GM21447 (cell line): Measurements from ENCODE around the gene FBRSL1.

ENCODE experiments used
- ATAC-seq: cut with Tn5 transposase; IDR thresholded peaks from one replicate; pipeline ENCODE4 v1.9.1; 2021; ENCODE audit not compliant: unreplicated experiment

FBRSL1 gene

DNA sequence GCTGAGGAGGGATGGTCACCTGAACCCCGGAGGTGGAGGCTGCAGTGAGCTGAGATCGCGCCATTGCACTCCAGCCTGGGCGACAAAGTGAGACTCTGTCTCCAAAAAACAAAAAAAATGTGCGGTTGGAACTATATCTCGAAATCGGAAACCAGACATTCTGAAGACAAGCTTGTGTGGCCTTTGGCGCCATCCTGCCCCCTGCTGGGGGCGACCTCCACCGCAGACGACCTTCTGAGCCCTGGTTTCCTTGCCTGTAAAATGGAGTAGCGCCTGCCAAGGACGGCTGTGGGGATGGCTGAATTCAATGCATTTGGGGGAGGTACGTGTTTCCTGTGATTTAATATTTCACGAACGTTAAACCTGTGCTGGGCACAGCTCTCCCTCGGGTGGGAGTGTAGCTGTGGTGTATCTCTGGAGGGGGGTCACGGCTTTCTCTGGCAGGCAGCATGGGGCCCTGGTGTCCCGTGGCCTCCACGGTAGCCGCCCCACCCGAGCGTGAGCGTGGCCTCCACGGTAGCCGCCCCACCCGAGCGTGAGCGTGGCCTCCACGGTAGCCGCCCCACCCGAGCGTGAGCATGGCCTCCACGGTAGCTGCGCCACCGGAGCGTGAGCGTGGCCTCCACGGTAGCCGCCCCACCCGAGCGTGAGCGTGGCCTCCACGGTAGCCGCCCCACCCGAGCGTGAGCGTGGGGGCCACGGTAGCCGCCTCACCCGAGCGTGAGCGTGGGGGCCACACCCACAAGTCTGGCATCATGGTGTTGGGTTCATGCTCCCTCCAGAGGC is 65.1 kb downstream of the FBRSL1 start:
- ATAC-seq: no peak

DNA sequence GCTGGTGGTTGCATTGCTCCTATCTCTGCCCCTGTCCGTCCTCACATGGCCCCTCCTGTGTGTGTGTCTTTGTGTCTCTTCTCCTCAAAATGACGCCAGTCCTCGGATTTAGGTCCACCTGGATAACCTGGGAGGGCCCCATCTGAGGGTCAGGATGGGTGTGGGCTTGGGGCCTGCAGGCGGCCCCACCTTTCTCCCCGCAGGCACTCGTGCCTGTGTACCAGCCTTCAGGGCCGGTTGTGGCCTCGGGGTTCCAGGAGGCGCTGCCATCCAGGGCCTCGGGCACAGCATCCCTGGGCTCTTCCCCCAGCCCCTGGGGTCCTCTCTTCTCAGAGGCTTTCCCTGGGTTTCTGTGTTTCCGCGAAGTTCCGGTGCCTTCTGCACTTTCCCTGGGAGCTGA is 65.7 kb downstream of the FBRSL1 start:
- no peak for ATAC-seq

GRCh38 chr12:132556216-132556615 is 66.3 kb downstream of the FBRSL1 start:
- no peak for ATAC-seq

DNA sequence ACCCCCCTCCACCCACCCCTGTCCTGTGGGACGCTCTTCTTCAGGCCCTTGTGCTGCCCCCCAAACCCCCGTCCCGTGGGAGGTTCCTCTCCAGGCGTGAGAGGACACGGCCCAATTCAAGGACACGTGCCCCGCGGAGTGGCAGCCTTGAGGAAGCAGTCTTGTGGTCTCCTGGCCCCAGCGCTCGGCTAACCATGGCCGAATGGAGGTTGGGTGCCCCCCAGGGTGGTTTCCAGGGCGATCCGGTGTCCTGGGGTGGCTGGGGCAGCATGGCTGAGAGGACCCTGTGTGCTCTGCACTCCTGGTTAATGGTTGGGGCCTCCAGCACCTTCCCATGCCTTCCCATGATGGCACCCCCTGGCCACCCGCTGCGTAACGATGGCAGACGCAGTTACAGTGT is 66.8 kb downstream of the FBRSL1 start:
- ATAC-seq: no peak

DNA sequence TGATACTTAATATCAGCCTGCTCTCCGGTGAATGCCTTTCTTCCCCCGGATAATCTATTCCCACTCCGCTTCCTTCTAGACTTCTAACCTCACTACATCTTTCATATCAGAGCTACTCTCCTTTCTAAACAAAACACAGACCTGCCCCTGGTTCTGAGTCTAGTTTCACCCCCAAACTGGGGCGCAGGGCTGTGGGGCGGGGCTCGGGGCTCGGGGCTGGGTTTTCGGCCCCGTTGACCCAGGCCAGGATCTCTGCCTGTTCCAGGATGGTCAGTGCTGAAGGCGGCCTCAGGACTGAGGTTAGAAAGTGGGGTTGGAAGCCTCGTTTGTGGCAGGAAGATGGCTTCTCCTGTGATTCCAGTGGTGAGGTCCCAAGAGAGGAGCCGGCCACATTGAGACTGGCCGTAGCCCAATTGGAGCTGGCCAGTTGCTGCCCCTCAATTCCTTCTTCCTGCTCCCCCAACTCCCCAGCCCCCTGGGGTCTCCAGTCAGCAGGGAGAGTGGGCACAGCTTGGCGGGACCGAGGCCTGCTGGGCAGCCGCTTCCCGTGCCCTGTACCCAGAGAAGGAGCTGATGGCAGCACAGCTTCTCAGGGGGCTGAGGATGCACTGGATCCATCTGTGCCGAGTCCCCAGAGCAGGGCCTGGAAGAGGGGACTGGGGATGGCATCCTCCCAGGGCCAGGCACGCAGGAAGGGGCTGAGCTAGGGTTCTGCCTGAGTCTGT is 67.5 kb downstream of the FBRSL1 start:
- no peak for ATAC-seq

- no peak for ATAC-seq
Observed at GRCh38 chr12:132558042-132558856, 68.3 kb downstream of the FBRSL1 start.

- ATAC-seq: no peak
Observed at GRCh38 chr12:132558861-132559623, 69.1 kb downstream of the FBRSL1 start.

DNA sequence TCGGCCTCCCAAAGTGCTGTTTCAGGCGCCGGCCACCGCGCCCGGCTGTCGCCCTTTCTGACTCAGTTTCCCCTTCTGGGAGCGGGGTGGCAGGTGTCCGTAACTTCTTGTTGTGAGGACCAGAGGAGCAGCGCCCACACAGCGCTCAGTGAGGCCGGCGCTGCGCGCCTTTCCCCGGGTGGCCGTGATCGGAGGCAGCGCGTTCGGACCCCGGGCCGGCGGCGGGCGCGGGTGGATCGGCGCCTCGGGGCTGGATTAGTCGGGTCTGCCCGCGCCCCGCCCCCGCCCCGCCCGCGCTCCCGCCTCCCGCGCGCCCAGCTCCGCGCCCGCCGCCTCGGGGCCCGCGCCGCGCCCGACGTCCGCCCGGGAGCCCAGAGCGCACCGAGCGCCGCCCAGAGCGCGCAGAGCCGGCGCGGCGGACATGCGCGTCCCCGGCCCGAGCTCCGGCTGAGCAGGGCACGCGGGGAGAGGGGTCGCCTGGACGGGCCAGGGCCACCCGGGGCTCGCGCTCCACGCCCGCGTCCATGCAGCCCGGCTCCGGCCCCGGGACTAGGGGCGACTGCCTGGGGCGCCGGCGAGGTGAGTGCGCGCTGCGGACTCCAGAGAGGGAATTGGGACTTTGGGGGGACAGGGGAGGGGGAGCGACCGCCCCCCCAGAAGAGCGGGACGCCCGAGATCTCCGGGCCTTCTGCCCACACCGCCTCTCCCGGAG is 69.9 kb downstream of the FBRSL1 start:
- ATAC-seq: no peak

GRCh38 chr12:132560364-132560613 is 70.3 kb downstream of the FBRSL1 start:
- ATAC-seq: no peak

GRCh38 chr12:132560614-132561426 is 70.9 kb downstream of the FBRSL1 start:
- ATAC-seq: no peak
